CD14-positive monocyte (primary cell): ENCODE measurements around the gene RNF113B. TPM values are rescaled to one million over a fixed set of nuclear protein-coding genes. Genes with fewer than 3 reads are reported as not detected.
A peak's percentile ranks its signal among the peaks of the same experiment; 100 is the strongest.

Source experiments
- DNase-seq, 3 donors: peaks; one replicate each; pipeline ENCODE4 v3.0.0-alpha.2; 2011 to 2022
- H2AFZ ChIP-seq: 2 replicates; pipeline ENCODE4 v1.6.0; 2012; ENCODE audit warnings: mild to moderate bottlenecking, low read depth, low read length, inconsistent platforms; ENCODE audit not compliant: insufficient read depth, poor library complexity, severe bottlenecking
- H3K27ac ChIP-seq, 2 donors: 1 replicate in 1 of 2; 2 replicates in 1 of 2; pipeline ENCODE4 v1.5.1; 2012 to 2013; ENCODE audit warnings: low read length in 2 of 2, control low read depth in 1 of 2, inconsistent platforms in 1 of 2, low read depth in 1 of 2, mild to moderate bottlenecking in 1 of 2
- H3K27me3 ChIP-seq, 2 donors: one replicate each; pipeline versions ENCODE4 v1.6.0 to v1.6.1; 2011 to 2013; ENCODE audit warnings: low read length in 2 of 2; ENCODE audit not compliant: control insufficient read depth in 2 of 2, insufficient read depth in 2 of 2
- H3K36me3 ChIP-seq, 2 donors: replicated peaks in 1 of 2; 1 replicate in 1 of 2; 2 replicates in 1 of 2; pipeline versions ENCODE4 v1.5.1 to v1.6.1; 2012 to 2013; ENCODE audit warnings: low read length in 2 of 2, control low read depth in 1 of 2, inconsistent platforms in 1 of 2, mild to moderate bottlenecking in 1 of 2; ENCODE audit not compliant: insufficient read depth in 2 of 2, control insufficient read depth in 1 of 2
- H3K4me1 ChIP-seq, 2 donors: 1 replicate in 1 of 2; 2 replicates in 1 of 2; pipeline versions ENCODE4 v1.5.1 to v1.6.1; 2012 to 2013; ENCODE audit warnings: low read length in 2 of 2, control low read depth in 1 of 2, inconsistent platforms in 1 of 2, mild to moderate bottlenecking in 1 of 2, moderate library complexity in 1 of 2; ENCODE audit not compliant: insufficient read depth in 2 of 2, control insufficient read depth in 1 of 2
- H3K4me2 ChIP-seq: replicated peaks from 2 replicates; pipeline ENCODE3; 2012; ENCODE audit warnings: low read length, moderate library complexity, mild to moderate bottlenecking; ENCODE audit not compliant: poor library complexity, severe bottlenecking; ENCODE audit errors: extremely low read depth
- H3K4me3 ChIP-seq, 3 experiments: fragments of 200-600 bp in 1 of 3; sonication (generic) in 1 of 3; replicated peaks in 1 of 3; 1 replicate in 2 of 3; 2 replicates in 1 of 3; pipeline ENCODE4 v1.5.1; 2011 to 2013; ENCODE audit warnings: low read length in 3 of 3, mild to moderate bottlenecking in 3 of 3, control low read depth in 2 of 3, low read depth in 2 of 3, inconsistent platforms in 1 of 3, moderate library complexity in 1 of 3
- H3K79me2 ChIP-seq: 2 replicates; pipeline ENCODE4 v1.6.0; 2012; ENCODE audit warnings: mild to moderate bottlenecking, control low read depth, inconsistent platforms, low read length, moderate library complexity; ENCODE audit not compliant: insufficient read depth
- H3K9ac ChIP-seq: 2 replicates; pipeline ENCODE4 v1.6.0; 2017; ENCODE audit warnings: low read length, mild to moderate bottlenecking; ENCODE audit not compliant: insufficient read depth, poor library complexity, severe bottlenecking
- H3K9me3 ChIP-seq, 2 donors: replicated peaks in 1 of 2; 1 replicate in 1 of 2; 2 replicates in 1 of 2; pipeline versions ENCODE4 v1.5.1 to v1.6.1; 2012 to 2013; ENCODE audit warnings: low read length in 2 of 2, control low read depth in 1 of 2; ENCODE audit not compliant: control insufficient read depth in 1 of 2, insufficient read depth in 1 of 2
- H4K20me1 ChIP-seq: 2 replicates; pipeline ENCODE4 v1.6.0; 2012; ENCODE audit warnings: mild to moderate bottlenecking, low read length, control low read depth, moderate library complexity; ENCODE audit not compliant: insufficient read depth
- H3K27ac Mint-ChIP-seq, 7 donors: one replicate each; pipeline ENCODE4 v1.8.0; 2020; ENCODE audit warnings: mild to moderate bottlenecking in 7 of 7, mixed read lengths in 7 of 7, moderate library complexity in 6 of 7, inconsistent platforms in 2 of 7
- H3K27me3 Mint-ChIP-seq, 3 donors: one replicate each; pipeline ENCODE4 v1.8.0; 2021 to 2022; ENCODE audit warnings: low read depth in 3 of 3, mild to moderate bottlenecking in 3 of 3, mixed read lengths in 3 of 3, moderate library complexity in 3 of 3, inconsistent platforms in 1 of 3
- H3K36me3 Mint-ChIP-seq, 2 donors: one replicate each; pipeline ENCODE4 v1.8.0; 2020; ENCODE audit warnings: mixed read lengths in 2 of 2, inconsistent platforms in 1 of 2, mild to moderate bottlenecking in 1 of 2
- H3K4me1 Mint-ChIP-seq: one replicate; pipeline ENCODE4 v1.8.0; 2020; ENCODE audit warnings: mild to moderate bottlenecking, mixed read lengths
- H3K4me3 Mint-ChIP-seq, 2 donors: one replicate each; pipeline ENCODE4 v1.8.0; 2020; ENCODE audit warnings: mild to moderate bottlenecking in 2 of 2, mixed read lengths in 2 of 2, moderate library complexity in 1 of 2
- H3K9me3 Mint-ChIP-seq, 7 donors: one replicate each; pipeline ENCODE4 v1.8.0; 2020 to 2022; ENCODE audit warnings: mixed read lengths in 7 of 7, mild to moderate bottlenecking in 6 of 7, moderate library complexity in 6 of 7, inconsistent platforms in 2 of 7
- WGBS: methylation state at CpG from one replicate; pipeline ENCODE4 v1.1.5; 2013; ENCODE audit warnings: missing lambda C conversion rate; ENCODE audit not compliant: insufficient coverage; 5-methylcytosine and 5-hydroxymethylcytosine counted together
- intact Hi-C, 2 donors: fragments of 100-400 bp; cut with micrococcal nuclease; formaldehyde crosslinking; loops; one replicate each; pipeline versions ENCODE4 v1.15.0 to v1.15.1; 2023
- polyA plus RNA-seq, 3 donors: library from polyadenylated mRNA; depleted of rRNA in 1 of 3; unstranded in 2 of 3; stranded (reverse) in 1 of 3; fragments of 300-500 nt in 2 of 3; fragments of >200 nt in 1 of 3; fragmentation: Illumina TruSeq in 2 of 3; gene quantifications; 1 replicate in 2 of 3; 2 replicates in 1 of 3; pipeline ENCODE4 v1.2.3, GENCODE V29; 2012 to 2021
- TF ChIP-seq, protein P1 (sequence below): fragments of 200-600 bp; IDR thresholded peaks from one replicate; pipeline ENCODE4 v1.8.0; 2022; ENCODE audit warnings: antibody characterized with exemption, mild to moderate bottlenecking

The RNF113B gene
- polyA plus RNA-seq, 3 donors, result not detected

DNA sequence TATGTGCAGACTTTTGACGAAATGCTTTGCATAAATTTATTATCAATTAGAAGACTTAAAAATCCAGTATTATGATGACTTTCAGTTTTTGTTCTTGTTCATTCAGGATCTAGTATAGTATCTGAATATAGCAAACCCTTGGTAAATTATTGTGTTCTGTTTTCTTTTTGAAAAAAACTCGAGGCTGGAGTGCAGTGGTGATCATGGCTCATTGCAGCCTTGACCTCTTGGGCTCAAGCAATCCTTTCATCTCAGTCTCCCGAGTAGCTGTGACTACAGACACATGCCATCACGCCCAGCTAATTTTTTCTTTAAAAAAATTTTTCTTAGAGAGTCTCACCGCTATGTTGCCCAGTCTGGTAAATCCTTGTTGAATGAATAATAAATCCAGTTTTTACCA is 29.5 kb downstream of the RNF113B start:
- Mint-ChIP-seq H3K9me3 (peaks cover 0 to 10% (median 0%) of the 10 kb centered on the region in 7 donors), H3K4me1 (peaks cover 5% of the 10 kb centered on the region), H3K27ac (no peak overlapping the region), H3K27me3 (peaks cover 35 to 58% (median 48%) of the 10 kb centered on the region in 3 donors), H3K4me3 (no peak overlapping the region), H3K36me3 (no peaks in the 10 kb centered on the region)
- no peaks in the 10 kb centered on the region for H4K20me1 ChIP-seq
- H2AFZ ChIP-seq, result no peak overlapping the region
- H3K27ac ChIP-seq, result no peak overlapping the region
- 70% methylated on average over 2 of the region's 5 CpGs for WGBS
- no peak overlapping the region for H3K4me2 ChIP-seq
- H3K79me2 ChIP-seq, result no peaks in the 10 kb centered on the region
- H3K9ac ChIP-seq, result no peak overlapping the region
- TF ChIP-seq, protein P1, sequence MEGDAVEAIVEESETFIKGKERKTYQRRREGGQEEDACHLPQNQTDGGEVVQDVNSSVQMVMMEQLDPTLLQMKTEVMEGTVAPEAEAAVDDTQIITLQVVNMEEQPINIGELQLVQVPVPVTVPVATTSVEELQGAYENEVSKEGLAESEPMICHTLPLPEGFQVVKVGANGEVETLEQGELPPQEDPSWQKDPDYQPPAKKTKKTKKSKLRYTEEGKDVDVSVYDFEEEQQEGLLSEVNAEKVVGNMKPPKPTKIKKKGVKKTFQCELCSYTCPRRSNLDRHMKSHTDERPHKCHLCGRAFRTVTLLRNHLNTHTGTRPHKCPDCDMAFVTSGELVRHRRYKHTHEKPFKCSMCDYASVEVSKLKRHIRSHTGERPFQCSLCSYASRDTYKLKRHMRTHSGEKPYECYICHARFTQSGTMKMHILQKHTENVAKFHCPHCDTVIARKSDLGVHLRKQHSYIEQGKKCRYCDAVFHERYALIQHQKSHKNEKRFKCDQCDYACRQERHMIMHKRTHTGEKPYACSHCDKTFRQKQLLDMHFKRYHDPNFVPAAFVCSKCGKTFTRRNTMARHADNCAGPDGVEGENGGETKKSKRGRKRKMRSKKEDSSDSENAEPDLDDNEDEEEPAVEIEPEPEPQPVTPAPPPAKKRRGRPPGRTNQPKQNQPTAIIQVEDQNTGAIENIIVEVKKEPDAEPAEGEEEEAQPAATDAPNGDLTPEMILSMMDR, result no peak
- H3K36me3 ChIP-seq, result no peaks in the 10 kb centered on the region
- DNase-seq, result no peak
- peaks cover 0 to 9% of the 10 kb centered on the region in 2 donors for H3K9me3 ChIP-seq
- H3K4me1 ChIP-seq, result peaks cover 1 to 9% of the 10 kb centered on the region in 2 donors
- no peak overlapping the region for H3K4me3 ChIP-seq
- H3K27me3 ChIP-seq, result peaks cover 19 to 41% of the 10 kb centered on the region in 2 donors
- intact Hi-C loops, result no loop called here

DNA sequence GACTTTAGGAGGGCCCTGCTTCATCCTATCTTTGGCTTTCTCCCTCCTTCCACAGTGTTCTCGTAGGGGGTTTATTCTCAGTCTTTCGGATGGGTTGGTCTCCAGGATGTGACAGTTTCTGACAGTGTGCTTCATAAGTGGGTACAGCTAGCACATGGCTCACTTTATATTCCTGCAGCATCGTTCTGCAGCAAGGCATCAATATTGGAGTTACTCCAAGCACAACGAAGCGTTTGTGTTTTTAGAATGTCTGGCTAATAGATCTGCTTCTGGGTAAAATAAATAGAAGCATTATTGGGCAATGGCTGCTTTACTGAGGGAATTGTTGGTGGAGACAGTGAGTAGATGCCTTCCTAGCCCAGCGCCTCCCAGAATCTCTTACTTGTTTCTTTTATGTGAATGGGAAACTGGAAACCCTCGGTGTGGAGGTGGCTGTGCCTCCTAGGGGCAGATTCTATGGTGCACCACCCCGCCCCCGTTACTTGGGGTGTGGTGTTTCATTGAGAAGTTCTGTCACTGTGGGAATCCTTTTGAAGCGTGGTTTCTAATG is 32.2 kb downstream of the RNF113B start:
- Mint-ChIP-seq H3K4me1 (peaks cover 11% of the 10 kb centered on the region), H3K9me3 (peaks cover 0 to 12% (median 4%) of the 10 kb centered on the region in 7 donors), H3K27me3 (peaks cover 50 to 76% (median 68%) of the 10 kb centered on the region in 3 donors), H3K4me3 (peak overlapping the region in 1 of 2 donors; percentile 80), H3K27ac (peak overlapping the region in 1 of 7 donors; percentile 16), H3K36me3 (no peaks in the 10 kb centered on the region)
- no peak overlapping the region for H3K27ac ChIP-seq
- H3K9me3 ChIP-seq, result peaks cover 0 to 22% of the 10 kb centered on the region in 2 donors
- no peaks in the 10 kb centered on the region for H3K36me3 ChIP-seq
- no peak overlapping the region for H3K4me3 ChIP-seq
- H4K20me1 ChIP-seq, result no peaks in the 10 kb centered on the region
- WGBS, result 83% methylated on average over 1 of the region's 10 CpGs
- no peaks in the 10 kb centered on the region for H3K79me2 ChIP-seq
- no peak overlapping the region for H2AFZ ChIP-seq
- intact Hi-C loops, result no loop called here
- peaks cover 7 to 15% of the 10 kb centered on the region in 2 donors for H3K4me1 ChIP-seq
- no peak overlapping the region for H3K4me2 ChIP-seq
- peaks cover 35 to 65% of the 10 kb centered on the region in 2 donors for H3K27me3 ChIP-seq
- DNase-seq, result no peak
- TF ChIP-seq, protein P1, result no peak
- H3K9ac ChIP-seq, result no peak overlapping the region
